Measurements from ENCODE around the gene CLRN2. TPM values are rescaled to one million over a fixed set of nuclear protein-coding genes. Genes with fewer than 3 reads are reported as not detected.
A peak's percentile ranks its signal among the peaks of the same experiment; 100 is the strongest.

CLRN2 gene
- total and polyA plus RNA-seq, 2 donors (not counting 3 experiments of a cell fraction or from before 2014, with no cell fraction given): not detected

- ChIA-PET POLR2A (no interaction called here), CTCF (interaction anchor here (1.4 kb wide), 1 partner anchor 45 kb away, joined by 4 read pairs; no protein-coding TSS in a partner anchor)
- intact Hi-C loops (cut with micrococcal nuclease) (no loop called here), dilution Hi-C loops (cut with MboI; ENCODE audit: extremely low pct_ligation_motif_present, low sequenced_read_pairs) (no loop called here)
- no peaks in the 10 kb centered on the region for H3K79me2 ChIP-seq (ENCODE audit: control insufficient read depth, insufficient read depth, low read length)
- H3K4me2 ChIP-seq (ENCODE audit: insufficient read depth, low read length): no peak overlapping the region
- H3K27me3 ChIP-seq (ENCODE audit: control insufficient read depth in 2 of 2, insufficient read depth in 2 of 2, low read length in 2 of 2): peaks cover 27 to 28% of the 10 kb centered on the region in 2 experiments
- H2AFZ ChIP-seq (ENCODE audit: low read depth, low read length): no peak overlapping the region
- no peaks in the 10 kb centered on the region for H3K9me3 ChIP-seq (replicated peaks; ENCODE audit: control insufficient read depth, insufficient read depth, low read length)
- H3K9me1 ChIP-seq (replicated peaks; ENCODE audit: control insufficient read depth, extremely low read depth, insufficient read depth, low read length): no peaks in the 10 kb centered on the region
- no peak for DNase-seq (ENCODE audit: low read depth, low spot score)
- no peak overlapping the region for H3K27ac ChIP-seq (ENCODE audit: insufficient read depth, low read depth, low read length)
- H3K9ac ChIP-seq (replicated peaks; ENCODE audit: extremely low read depth, insufficient read depth, low read length): no peak overlapping the region
- H4K20me1 ChIP-seq (replicated peaks; ENCODE audit: control insufficient read depth, extremely low read depth, insufficient read depth, low read length): no peaks in the 10 kb centered on the region
- no peak for TF ChIP-seq CTCF (IDR thresholded peaks at IDR 0.05; ENCODE audit: extremely low read depth in 1 of 2, insufficient read depth in 1 of 2, low read depth in 1 of 2, low read length in 2 of 2)
- TF ChIP-seq EZH2 (IDR thresholded peaks at IDR 0.05; ENCODE audit: borderline replicate concordance, low read depth, low read length, severe bottlenecking): peak; percentile 45
- H3K4me3 ChIP-seq (replicated peaks in 1 of 3; ENCODE audit: insufficient read depth in 1 of 3, low read depth in 1 of 3, low read length in 3 of 3): no peak overlapping the region
- BruUV-seq (replicated peaks): no TSS peak
- no peak for FAIRE-seq
- no peaks in the 10 kb centered on the region for H3K36me3 ChIP-seq (ENCODE audit: control insufficient read depth in 2 of 2, extremely low read depth in 1 of 2, insufficient read depth in 2 of 2, low read length in 2 of 2)
- H3K4me1 ChIP-seq (ENCODE audit: control insufficient read depth, extremely low read depth, insufficient read depth, low read length): no peaks in the 10 kb centered on the region
These were observed 2.7 kb downstream of the CLRN2 start for GRCh38 chr4:17517664-17518063.

GRCh38 chr4:17521595-17521994 is 6.6 kb downstream of the CLRN2 start:
- Histone ChIP-seq H3K4me2 (ENCODE audit: insufficient read depth, low read length) (no peak overlapping the region), H4K20me1 (replicated peaks; ENCODE audit: control insufficient read depth, extremely low read depth, insufficient read depth, low read length) (no peaks in the 10 kb centered on the region), H3K9ac (replicated peaks; ENCODE audit: extremely low read depth, insufficient read depth, low read length) (no peak overlapping the region), H2AFZ (ENCODE audit: low read depth, low read length) (no peak overlapping the region), H3K27me3 (ENCODE audit: control insufficient read depth in 2 of 2, insufficient read depth in 2 of 2, low read length in 2 of 2) (peaks cover 18 to 19% of the 10 kb centered on the region in 2 experiments), H3K4me1 (ENCODE audit: control insufficient read depth, extremely low read depth, insufficient read depth, low read length) (no peaks in the 10 kb centered on the region), H3K4me3 (replicated peaks in 1 of 3; ENCODE audit: insufficient read depth in 1 of 3, low read depth in 1 of 3, low read length in 3 of 3) (no peak overlapping the region), H3K27ac (ENCODE audit: insufficient read depth, low read depth, low read length) (no peak overlapping the region), H3K9me3 (replicated peaks; ENCODE audit: control insufficient read depth, insufficient read depth, low read length) (no peaks in the 10 kb centered on the region), H3K36me3 (ENCODE audit: control insufficient read depth in 2 of 2, extremely low read depth in 1 of 2, insufficient read depth in 2 of 2, low read length in 2 of 2) (no peaks in the 10 kb centered on the region), H3K9me1 (replicated peaks; ENCODE audit: control insufficient read depth, extremely low read depth, insufficient read depth, low read length) (no peaks in the 10 kb centered on the region), H3K79me2 (ENCODE audit: control insufficient read depth, insufficient read depth, low read length) (no peaks in the 10 kb centered on the region)
- ChIA-PET CTCF (no interaction called here), POLR2A (no interaction called here)
- BruUV-seq (replicated peaks): no TSS peak
- dilution Hi-C loops (cut with MboI; ENCODE audit: extremely low pct_ligation_motif_present, low sequenced_read_pairs): no loop called here
- DNase-seq (ENCODE audit: low read depth, low spot score) (no peak), FAIRE-seq (no peak)
- intact Hi-C loops (cut with micrococcal nuclease): no loop called here
- TF ChIP-seq CTCF (IDR thresholded peaks at IDR 0.05; ENCODE audit: extremely low read depth in 1 of 2, insufficient read depth in 1 of 2, low read depth in 1 of 2, low read length in 2 of 2) (no peak), MAX (IDR thresholded peaks at IDR 0.05; ENCODE audit: insufficient read depth, insufficient read length) (no peak), POLR2A (IDR thresholded peaks at IDR 0.05; ENCODE audit: low read depth, low read length) (no peak), POLR2AphosphoS5 (IDR thresholded peaks at IDR 0.05; ENCODE audit: insufficient read depth, low read depth, low read length) (no peak), FOS (IDR thresholded peaks at IDR 0.05; ENCODE audit: borderline replicate concordance, insufficient read depth, low read length) (no peak), MYC (IDR thresholded peaks at IDR 0.05; ENCODE audit: low read depth, low read length) (no peak), EZH2 (IDR thresholded peaks at IDR 0.05; ENCODE audit: borderline replicate concordance, low read depth, low read length, severe bottlenecking) (no peak), JUN (IDR thresholded peaks at IDR 0.05; ENCODE audit: borderline replicate concordance, insufficient read depth, insufficient read length, low read depth) (no peak), GATA2 (IDR thresholded peaks at IDR 0.05; ENCODE audit: insufficient read depth, insufficient read length, low read depth, low read length) (no peak)
